LHCN-M2 (cell line): ENCODE results near the gene DSP. TPM values are rescaled to one million over a fixed set of nuclear protein-coding genes. Genes with fewer than 3 reads are reported as not detected.

Source experiments
- DNase-seq: peaks from one replicate; pipeline ENCODE4 v3.0.0-alpha.2; 2012; ENCODE audit warnings: low read depth
- total RNA-seq: library from RNA; depleted of rRNA; stranded (reverse); fragments of >200 nt; gene quantifications from 2 replicates; pipeline ENCODE4 v1.2.3, GENCODE V29; 2014

DSP gene
- total RNA-seq, 1 experiment from 2014 or later = 4.5 TPM

GRCh38 chr6:7561153-7561964 lies 19.9 kb downstream of the DSP start:
- peak; percentile 14 for DNase-seq

- no peak for DNase-seq
Observed at GRCh38 chr6:7562769-7563168, 21.3 kb downstream of the DSP start.

- DNase-seq = peak; percentile 45
Observed at GRCh38 chr6:7566107-7566506, 24.6 kb downstream of the DSP start.

- no peak for DNase-seq
Observed at GRCh38 chr6:7566617-7567173, 25.2 kb downstream of the DSP start.

- DNase-seq = peak; percentile 87
Observed at GRCh38 chr6:7568021-7568420, 26.6 kb downstream of the DSP start.

GRCh38 chr6:7569082-7569481 lies 27.6 kb downstream of the DSP start:
- DNase-seq = no peak

- no peak for DNase-seq
Observed at GRCh38 chr6:7572213-7572943, 30.9 kb downstream of the DSP start.

- no peak for DNase-seq
Observed at GRCh38 chr6:7574500-7574899, 33.0 kb downstream of the DSP start.

- DNase-seq = no peak
Observed at GRCh38 chr6:7578516-7578915, 37.0 kb downstream of the DSP start.

GRCh38 chr6:7578931-7579330 lies 37.5 kb downstream of the DSP start:
- no peak for DNase-seq

- DNase-seq = no peak
Observed at GRCh38 chr6:7579851-7580250, 38.4 kb downstream of the DSP start.

- no peak for DNase-seq
Observed at GRCh38 chr6:7580537-7580926, 39.1 kb downstream of the DSP start.

- DNase-seq = no peak
Observed at GRCh38 chr6:7580927-7581618, 39.6 kb downstream of the DSP start.

- DNase-seq = no peak
Observed at GRCh38 chr6:7585287-7585930, 43.9 kb downstream of the DSP start.

- peak; percentile 49 for DNase-seq
Observed at GRCh38 chr6:7587631-7588100, 46.2 kb downstream of the DSP start.

- no peak for DNase-seq
Observed at GRCh38 chr6:7588506-7588905, 47.0 kb downstream of the DSP start.

- no peak for DNase-seq
Observed at GRCh38 chr6:7589221-7589620, 47.8 kb downstream of the DSP start.

- DNase-seq = peak; percentile 90
Observed at GRCh38 chr6:7589949-7590917, 48.8 kb downstream of the DSP start, which contains the start of gene SNRNP48. TSS of gene SNRNP48 (plus strand) at chr6:7590198. CDS start at chr6:7590258, 60 bp downstream.

- peak; percentile 25 for DNase-seq
Observed at GRCh38 chr6:7590918-7591302, 49.4 kb downstream of the DSP start.

GRCh38 chr6:7591770-7592169 lies 50.3 kb downstream of the DSP start:
- DNase-seq = no peak
